GM21360 (cell line): ENCODE data around the gene CDH4.

Source experiments
- ATAC-seq: cut with Tn5 transposase; IDR thresholded peaks from one replicate; pipeline ENCODE4 v1.9.1; 2021; ENCODE audit warnings: mild to moderate bottlenecking, moderate library complexity; ENCODE audit not compliant: unreplicated experiment

The CDH4 gene

DNA sequence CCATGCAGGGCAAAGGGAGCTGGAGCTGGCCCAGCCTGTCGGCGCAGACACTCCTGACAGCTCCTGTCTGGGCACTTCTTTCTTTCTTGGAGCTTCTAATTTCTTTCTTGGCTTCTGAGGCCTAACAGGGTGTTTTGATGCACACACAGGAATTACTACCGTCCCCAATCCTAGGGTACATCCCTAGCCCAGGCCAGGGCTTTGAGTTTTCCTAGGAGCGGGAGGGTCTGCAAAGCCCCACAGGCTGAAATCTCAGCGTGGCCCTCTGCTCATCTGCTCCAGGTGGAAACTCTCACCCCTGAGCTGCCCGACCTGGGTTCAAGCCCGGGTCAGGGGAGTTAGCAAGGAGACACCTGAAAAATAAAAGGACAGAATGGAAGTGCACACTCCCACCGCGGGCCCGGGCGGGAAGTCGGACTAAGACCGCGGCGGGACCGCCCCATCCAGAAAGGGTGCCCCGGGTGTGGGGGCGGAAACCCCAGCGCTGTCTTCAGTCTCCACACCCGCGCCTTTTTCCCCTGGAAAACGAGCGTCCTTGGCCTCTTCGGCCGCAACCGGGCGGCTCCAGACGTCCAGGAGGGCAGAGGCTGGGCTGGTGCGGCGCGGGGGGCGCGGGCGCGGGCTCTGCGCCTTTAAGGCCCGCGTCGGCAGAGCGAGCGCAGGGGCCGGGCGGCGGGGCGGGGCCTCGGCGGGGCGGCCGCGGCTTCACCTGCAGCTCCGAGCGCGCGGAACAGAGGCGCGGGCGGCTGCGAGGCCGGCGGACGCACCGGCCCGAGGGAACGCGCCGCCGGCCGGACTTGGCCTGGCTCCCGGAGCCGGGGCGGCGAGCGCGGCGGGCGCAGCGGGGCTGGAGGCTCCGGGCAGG, at the start of gene CDH4:
Gene CDH4, plus strand, starts transcription at position 733 of the 865 bp plus-strand sequence.
- no peak for ATAC-seq

DNA sequence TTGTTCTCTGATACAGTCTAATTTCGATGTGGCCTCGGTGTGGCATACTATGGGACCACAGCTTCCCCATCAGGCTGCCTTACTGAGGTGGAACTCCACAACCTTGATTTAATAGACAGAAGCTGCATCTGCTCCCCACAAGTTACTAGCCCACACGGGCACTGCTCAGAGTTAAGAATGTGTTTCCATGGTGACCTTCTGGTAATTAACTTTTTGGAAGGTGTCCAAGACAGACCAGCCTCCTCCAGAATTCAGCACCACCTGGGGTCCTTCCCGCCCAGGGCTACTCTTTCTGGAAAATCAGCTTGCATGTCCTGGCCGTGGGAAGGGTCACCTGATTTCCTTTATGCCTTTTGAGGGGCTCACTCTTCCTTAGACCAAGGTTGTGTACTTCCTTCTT, 48.7 kb upstream of the CDH4 start:
- no peak for ATAC-seq

DNA sequence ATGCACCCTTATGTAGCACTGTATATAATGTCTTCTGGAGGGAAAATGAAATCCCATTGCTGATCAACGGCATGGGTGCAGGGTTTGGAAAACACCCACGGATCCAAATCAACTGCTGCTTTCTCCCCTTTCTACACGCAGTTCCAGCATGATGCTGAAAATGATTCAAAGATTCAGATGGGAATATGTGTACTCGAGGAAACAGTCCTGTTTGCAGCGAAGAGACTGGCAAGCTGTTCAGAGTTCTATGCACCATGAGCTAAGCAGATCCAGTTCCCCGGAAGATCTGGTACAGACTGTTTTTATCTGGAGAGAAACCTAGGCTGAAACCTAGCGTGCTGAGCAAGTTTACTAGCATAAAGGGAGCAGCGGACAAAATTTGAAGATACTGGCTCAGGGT, 47.9 kb upstream of the CDH4 start:
- no peak for ATAC-seq

DNA sequence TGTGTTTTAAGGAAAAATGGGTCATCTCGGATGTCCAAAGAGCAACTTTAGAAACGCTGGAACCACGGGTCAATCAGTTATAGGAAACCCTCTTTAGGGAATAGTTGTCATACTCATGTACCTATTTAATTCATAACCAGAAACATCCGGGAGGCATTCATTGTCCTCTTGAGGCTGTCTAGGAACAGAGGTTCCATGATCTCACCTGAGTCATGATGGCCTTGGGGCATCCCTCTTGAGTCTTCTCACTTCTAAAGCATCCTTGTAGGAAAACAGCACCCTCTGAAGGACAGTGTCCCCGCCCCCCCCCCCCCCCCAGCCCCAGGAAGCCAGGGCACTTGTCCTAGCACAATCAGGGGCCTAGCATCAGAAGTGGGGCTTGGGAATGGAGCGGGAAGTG, 46.3 kb upstream of the CDH4 start:
- ATAC-seq, result no peak

DNA sequence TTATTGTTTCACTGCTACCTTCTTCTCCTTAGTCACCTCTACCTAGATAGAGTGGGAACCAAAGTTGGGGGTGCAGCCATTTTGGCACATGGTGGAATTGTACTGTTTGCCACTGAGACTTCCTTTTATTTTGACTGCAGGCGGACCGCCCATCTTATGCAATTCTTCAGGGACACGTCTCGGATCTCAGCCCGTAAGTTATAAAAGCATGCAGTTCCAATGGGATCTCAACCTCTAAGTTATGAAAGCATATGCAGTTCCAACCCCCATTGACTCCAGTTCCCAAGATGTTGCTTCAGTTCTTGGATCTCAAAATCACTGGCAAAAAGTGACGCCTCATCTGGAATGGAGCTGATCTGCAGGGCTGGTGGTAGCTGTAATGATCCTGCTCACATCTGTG, 41.2 kb upstream of the CDH4 start:
- no peak for ATAC-seq

DNA sequence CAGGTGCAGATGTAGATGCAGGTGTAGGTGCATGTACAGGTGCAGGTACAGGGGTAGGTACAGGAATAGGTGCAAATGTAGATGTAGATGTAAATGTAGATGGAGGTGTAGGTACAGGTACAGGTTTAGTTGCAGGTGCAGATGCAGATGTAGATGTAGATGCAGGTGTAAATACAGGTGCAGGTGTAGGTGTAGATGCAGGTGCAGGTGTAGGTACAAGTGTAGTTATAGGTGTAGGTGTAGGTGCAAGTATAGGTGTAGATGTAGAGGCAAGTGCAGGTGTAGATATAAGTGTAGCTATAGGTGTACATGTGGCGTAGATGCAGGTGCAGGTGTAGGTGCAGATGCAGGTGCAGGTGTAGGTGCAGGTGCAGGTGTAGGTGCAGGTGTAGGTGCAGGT, 34.2 kb upstream of the CDH4 start:
- no peak for ATAC-seq

DNA sequence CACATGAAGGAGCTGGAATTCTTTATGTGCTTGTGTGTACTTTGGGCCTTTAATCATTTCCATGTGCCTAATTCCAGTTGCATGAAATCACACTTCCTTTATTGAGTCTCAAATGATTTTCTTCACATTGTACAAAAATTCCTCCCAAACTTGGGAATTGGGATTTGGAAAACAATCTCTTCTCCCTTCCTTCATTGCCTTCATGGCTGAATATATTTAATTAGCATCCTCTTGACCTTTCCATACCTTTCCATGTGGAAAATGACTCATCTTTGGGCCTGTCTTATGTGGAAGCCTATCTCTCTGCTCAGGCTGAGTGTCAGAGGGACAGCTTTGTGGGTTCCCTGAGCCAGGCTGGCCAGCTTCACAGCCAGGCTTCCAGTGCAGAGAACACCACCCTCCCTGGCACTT, 33.0 kb upstream of the CDH4 start:
- ATAC-seq, result no peak

DNA sequence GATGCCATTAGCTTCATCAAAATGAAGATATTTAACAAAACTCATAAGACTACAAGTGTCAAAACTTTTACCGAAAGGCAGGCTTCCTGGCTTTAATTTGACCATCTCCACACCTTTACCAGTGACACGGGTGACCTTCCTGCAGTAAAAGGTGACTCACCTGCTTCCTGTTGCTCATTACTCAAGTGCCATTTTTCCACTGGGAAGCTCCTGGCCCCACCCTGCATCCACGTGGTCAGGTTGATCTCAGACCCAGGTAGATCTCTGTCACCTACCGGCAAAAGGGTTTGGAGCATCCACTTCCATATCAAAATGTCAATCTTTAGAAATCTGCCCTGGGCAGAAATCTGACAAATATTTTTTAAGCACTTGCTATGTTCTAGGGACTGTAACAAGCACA, 31.9 kb upstream of the CDH4 start:
- no peak for ATAC-seq

DNA sequence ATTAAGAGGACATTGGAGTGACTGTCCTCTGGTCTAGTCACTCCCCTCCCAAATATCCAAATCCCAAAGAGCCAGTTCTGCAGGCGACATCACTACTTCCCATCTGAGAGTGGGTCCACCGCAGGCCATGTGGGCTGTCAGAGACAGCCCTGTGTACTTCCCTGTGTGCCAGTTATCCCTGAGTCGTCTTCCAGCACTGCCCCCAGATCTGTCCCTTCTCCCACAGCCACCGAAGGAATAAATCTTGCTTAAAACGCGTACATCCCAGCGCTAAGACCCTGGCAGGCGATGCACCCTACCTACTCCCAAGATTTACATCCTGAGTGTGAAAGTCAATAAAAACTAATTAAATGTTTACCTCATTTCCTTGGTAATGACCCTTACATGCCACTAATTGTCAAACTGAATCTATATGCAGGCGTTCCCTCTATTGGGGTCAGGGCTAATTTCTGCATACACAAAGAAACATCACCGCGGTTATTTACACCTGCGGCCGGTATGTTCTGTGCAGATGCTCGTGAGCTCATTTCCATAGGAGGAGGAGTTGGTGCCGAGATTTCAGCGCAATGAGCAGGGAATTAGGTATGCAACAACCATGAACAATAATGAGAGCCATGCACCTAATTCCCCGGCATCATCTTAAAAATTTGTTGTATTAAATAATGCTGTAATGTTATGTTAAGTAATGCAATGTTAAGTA, 31.3 kb upstream of the CDH4 start:
- ATAC-seq, result no peak

DNA sequence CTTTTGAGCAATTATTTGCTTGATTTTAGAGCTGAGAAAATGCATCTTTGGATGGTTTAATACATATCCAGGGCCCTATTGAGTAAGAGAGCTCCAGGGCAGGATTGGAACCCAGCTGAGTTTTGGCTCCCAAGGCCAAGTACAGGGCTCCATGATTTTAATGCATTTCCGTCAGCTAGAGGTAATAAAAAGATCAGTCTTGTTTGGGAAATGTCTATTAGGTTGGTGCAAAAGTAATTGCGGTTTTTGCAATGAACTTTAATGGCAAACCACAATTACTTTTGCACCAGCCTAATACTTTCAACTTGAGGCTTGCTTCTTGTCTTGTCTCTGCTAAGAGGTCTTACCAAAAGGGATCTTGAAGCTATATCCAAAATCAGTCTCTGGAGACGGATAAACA, 29.4 kb upstream of the CDH4 start:
- ATAC-seq, result no peak

DNA sequence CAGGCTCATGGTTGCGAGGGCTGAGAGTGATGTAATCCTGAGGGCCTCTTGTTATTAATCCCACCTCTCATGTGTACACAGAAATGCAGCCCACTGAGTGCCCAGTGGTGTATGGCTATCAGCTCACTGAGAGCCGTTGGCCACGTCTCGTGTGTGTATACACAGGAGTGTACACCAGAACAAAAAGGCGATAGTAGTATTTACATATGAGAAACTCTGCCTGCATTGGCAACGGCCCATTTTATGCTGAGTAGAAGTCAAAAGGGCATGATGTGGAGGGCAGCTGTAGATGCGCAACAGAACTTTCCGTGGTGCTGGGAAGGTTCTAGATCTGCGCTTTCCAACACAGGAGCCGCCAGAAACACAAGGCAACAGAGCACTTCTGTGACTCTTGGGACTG, 28.9 kb upstream of the CDH4 start:
- no peak for ATAC-seq

DNA sequence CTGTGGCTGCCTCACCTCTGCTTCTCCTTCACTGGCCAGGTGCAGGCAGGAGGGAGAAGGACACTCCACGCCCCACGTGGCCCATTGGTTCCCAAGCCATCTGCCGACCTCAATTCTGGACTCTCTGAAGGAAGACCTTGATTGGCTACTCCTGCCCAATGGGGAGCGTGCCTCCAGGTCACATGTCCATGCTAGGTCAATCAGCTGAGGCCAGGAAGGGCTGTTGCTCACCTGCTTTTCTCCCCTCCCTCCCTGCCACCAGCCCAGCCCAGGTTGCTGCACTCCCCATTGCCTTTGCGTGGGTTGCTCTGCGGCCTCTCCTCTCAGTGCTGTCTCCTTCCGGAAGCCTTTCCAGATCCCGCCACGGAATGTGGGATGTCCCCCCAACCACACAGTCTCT, 21.9 kb upstream of the CDH4 start:
- ATAC-seq, result no peak

DNA sequence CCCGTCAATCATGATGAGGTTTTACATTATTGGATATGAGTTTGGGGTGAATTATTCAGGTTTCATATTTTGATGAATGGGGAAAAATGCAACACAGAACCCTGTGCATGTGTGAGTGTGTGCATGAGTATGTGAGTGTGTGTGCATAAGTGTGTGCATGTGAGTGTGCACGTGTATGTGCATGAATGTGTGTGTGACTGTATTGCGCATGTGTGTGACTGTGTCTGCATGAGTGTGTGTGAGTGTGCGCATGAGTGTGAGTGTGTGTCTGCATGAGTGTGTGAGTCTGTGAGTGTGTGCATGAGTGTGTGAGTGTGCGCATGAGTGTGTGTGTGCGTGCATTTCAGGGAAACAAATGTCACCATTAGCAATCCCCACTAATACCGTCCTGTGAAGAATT, 18.5 kb upstream of the CDH4 start:
- no peak for ATAC-seq

DNA sequence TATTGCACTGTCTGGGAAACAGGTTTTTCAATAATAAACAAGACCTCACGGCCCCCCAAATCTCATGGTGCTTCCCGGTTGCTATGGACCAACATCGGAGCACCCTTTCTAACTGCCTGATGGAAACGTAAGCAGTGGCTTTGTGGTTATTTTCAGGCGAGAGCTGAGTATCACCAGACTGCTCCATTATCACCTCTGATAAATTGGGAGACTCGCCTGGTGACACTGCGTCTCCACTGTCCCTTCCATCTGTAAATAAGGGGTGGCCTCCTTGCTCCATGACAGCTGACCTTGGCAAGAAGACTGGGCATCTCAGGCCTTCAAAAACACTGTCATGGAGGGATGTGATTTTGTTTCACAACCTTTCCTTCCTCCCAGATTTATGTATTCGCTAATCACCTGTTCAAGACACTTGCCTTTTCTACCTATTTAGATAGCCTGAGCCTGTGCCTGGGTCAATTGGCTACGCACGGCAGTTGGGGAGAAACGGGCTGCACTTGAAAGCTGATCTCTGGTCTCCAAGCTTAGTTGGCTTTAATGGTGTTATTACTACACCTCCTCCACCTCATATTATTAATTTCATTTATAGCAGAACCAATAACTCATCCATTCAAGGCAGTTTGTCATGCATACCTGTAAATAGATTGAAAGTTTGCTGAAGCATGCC, 17.7 kb upstream of the CDH4 start:
- ATAC-seq, result no peak

DNA sequence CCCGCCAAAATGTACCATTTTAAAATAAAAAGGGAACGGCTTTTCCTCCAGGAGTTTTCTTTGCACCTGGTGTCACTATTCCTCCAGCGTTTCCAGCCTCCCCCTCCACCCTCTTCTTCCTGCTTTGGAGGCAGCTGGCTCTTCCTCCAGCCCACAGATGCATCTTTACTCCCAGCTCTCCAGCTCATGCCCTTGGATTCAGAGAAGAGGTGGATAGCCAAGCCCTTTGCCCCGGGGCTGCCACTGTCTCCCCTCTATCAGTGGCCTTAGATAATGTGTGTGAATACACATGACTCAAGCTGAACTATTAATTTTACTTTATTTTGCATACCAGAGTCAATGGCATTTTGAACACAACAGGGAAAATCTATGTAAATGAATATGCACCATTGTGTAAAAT, 15.3 kb upstream of the CDH4 start:
- no peak for ATAC-seq

DNA sequence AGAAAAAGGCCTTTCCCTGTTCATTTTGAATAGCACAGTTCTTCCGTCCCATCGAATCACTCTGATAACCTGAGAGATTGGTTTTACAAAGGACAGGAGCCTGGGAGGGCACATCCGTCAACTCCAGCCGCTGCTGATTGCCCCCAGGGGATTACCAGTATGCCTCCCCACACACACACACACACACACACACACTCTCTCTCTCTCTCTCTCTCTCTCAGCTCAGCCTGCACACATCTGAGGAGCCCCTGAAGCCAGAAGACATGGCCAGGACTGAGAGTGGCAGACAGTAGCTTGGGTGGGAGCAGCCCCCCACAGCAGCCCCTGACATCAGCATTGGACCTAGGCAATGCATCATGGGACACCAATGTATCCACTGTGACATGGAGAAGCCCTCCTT, 13.2 kb upstream of the CDH4 start:
- ATAC-seq, result no peak

DNA sequence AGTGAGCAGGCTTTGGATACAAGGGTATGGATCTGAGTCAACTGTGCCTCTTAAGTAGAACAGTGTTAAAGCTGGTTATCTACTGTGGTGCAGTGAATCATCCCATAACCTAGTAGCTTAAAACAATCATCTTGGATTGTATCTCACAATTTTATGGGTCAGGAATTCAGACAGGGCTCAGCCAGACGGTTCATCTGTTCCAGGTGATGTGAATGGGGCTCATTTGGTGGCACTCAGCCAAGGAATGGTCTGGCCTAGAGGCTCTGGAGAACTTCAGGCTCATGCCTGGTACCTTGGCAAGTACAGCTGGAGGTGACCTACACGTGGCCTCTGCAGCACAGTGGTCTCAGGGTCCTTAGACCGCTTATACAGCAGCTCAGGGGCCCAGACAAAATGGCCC, 11.2 kb upstream of the CDH4 start:
- no peak for ATAC-seq

DNA sequence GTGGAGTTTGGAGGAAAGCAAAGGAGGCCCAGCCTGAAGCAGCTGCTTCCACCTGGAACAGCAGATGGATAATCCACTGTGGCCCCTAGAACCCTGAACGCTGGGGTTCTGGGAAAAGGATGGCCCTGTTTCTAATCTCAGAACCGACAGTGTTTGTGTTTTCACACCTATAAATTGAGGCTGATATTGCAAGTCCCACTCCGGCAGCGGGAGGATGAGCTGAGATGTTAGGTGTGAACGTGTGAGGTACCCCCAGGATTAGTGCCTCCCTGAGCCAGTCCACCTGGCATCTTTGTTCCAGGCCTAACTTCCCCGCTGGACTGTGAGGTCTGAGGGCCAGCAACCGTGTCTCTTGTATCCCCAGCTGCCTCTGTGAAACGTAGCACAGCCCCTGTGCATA, 7.8 kb upstream of the CDH4 start:
- ATAC-seq, result no peak

DNA sequence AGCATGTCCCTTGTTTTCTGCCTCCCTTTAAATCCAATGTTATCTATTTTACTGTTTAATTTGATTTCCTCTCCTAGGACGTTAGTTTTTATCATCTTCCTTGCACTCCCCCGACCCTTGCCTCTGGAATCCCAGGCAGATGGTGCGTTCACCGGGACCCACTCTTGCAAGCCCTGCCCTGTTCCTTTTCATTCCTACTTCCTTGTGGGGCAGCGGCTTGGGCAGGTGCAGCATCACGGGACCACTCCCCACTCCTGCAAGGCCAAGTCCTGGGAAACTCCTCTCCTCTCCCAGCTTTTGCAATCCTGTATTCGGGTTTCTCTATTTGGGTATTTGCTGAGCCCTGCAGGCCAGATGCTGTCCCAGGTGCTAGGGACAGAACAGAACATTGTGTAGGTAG, 5.8 kb upstream of the CDH4 start:
- no peak for ATAC-seq

DNA sequence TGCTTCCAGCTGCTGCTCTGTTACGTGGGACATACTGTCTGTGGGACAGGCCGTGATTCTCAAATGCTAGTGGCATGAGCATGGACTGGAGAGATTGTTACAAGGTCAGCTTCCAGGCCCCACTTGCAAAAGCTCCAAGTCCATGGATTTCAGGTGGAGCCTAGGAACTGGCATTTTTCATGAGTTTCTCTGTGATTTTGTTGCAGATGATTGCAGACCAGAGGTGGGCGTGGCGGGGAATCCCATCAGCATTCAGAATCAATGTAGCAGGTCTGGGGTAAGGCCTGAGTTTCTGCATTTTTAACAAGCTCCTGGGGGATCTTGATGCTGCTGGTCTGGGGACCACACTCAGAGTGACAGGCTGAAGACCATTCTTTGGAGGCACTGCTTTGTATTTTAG, 2.4 kb upstream of the CDH4 start:
- no peak for ATAC-seq

DNA sequence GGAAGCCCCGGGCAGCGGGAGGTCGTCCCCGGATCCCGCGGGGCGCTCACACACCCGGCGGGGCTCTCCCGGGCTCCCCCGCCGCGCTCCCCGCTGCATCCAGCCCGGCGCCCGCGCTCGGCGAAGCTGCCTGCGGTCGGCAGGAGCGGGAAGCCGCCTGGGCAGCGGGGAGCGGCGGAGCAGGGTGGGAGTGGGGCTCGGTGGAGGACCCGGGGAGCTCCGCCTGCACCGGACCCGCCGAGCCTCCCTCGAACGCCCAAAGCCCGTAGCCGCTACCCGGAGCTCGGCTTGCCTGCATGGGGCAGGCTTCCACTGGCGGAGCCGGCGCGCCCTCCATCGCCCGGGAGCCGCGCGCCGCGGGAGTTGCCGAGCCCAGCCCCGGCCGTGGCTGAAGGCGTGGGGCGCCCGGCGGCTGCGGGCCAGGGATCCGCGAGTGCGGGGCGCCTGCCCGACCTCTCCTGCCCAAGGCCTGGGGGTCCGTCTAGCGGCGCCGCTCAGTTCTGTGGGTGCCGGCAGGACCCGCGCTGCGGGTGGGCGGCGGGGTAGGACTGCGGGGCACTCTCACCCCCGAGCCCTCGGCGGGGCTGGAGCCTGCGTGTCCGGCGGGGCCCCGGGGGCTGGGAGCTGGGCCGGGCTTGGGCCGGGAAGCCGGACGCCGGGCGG, 671 bp downstream of the CDH4 start:
- no peak for ATAC-seq

DNA sequence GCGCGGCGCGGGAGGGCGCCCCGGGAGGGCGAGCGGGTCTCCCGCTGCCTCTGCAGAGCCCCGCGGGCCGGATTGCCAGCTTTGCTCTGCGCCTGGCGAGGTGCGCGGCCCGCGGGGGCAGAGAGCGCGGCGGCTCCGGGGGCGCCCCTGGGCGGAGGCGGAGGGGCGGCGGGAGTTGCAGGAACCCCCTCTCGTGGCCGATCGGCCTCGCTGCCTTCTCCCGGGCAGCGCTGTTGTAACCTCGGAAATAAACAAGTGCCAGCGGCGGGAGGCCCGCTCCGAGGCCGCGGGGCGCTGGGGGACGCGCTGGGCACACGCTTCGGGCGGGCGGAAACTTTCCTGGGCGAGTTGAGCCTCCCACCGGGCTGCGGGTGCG, 1.2 kb downstream of the CDH4 start:
- no peak for ATAC-seq
